Lower lobe of right lung (tissue), 2 donors: ENCODE data around the gene PCSK6. TPM values are rescaled to one million over a fixed set of nuclear protein-coding genes. Genes with fewer than 3 reads are reported as not detected.

Experiments
- ATAC-seq, 2 donors: fragments of 200-7000 bp; cut with Tn5 transposase; one replicate each; pipeline ENCODE4 v1.9.1; 2020 to 2022; ENCODE audit warnings: mild to moderate bottlenecking in 2 of 2, moderate library complexity in 2 of 2
- DNase-seq: peaks from one replicate; pipeline ENCODE4 v3.0.0-alpha.2; 2020
- H3K27ac ChIP-seq: fragments of 200-600 bp; one replicate; pipeline ENCODE4 v1.8.0; 2022
- H3K27me3 ChIP-seq: fragments of 200-600 bp; one replicate; pipeline ENCODE4 v1.8.0; 2022; ENCODE audit warnings: low read depth
- H3K36me3 ChIP-seq: fragments of 200-600 bp; one replicate; pipeline ENCODE4 v1.8.0; 2022; ENCODE audit warnings: mild to moderate bottlenecking
- H3K4me1 ChIP-seq: fragments of 200-600 bp; one replicate; pipeline ENCODE4 v1.8.0; 2022
- H3K4me3 ChIP-seq: fragments of 200-600 bp; one replicate; pipeline ENCODE4 v1.8.0; 2022; ENCODE audit warnings: mild to moderate bottlenecking
- H3K9me3 ChIP-seq: fragments of 200-600 bp; one replicate; pipeline ENCODE4 v1.8.0; 2022
- CTCF ChIP-seq: fragments of 200-600 bp; IDR thresholded peaks from one replicate; pipeline ENCODE4 v1.8.0; 2022; ENCODE audit warnings: antibody characterized with exemption, mild to moderate bottlenecking
- intact Hi-C: fragments of 100-400 bp; cut with DNase I; formaldehyde crosslinking; loops from one replicate; pipeline ENCODE4 v1.11.0; 2022
- total RNA-seq: library from RNA; stranded (reverse); fragmentation: NEBNext Ultra II Directional; extraction: Animal tissue kit (Norgen Biotek cat#: 25700); gene quantifications from one replicate; pipeline ENCODE4 v1.2.1, GENCODE V29; 2021
- donor health status: DM: no; HTN: yes; CAD: no; lungs with severe emphysema.

Gene PCSK6
- total RNA-seq, 1 donor from 2014 or later, result 12.3 TPM

GRCh38 chr15:101504866-101505609 lies 15.5 kb upstream of the PCSK6 start:
- H3K4me3 ChIP-seq, result no peak overlapping the region
- TF ChIP-seq CTCF, result no peak
- no peaks in the 10 kb centered on the region for H3K9me3 ChIP-seq
- peaks cover 6% of the 10 kb centered on the region for H3K27me3 ChIP-seq
- H3K27ac ChIP-seq, result no peak overlapping the region
- ATAC-seq, result no peak
- peaks cover 12% of the 10 kb centered on the region for H3K4me1 ChIP-seq
- H3K36me3 ChIP-seq, result no peaks in the 10 kb centered on the region
- no peak for DNase-seq
- intact Hi-C loops, result no loop called here

- peaks cover 12% of the 10 kb centered on the region for H3K4me1 ChIP-seq
- H3K9me3 ChIP-seq, result no peaks in the 10 kb centered on the region
- H3K27me3 ChIP-seq, result peaks cover 6% of the 10 kb centered on the region
- no peaks in the 10 kb centered on the region for H3K36me3 ChIP-seq
- no peak overlapping the region for H3K4me3 ChIP-seq
- no peak for TF ChIP-seq CTCF
- DNase-seq (no peak), ATAC-seq (no peak)
- intact Hi-C loops, result no loop called here
- H3K27ac ChIP-seq, result no peak overlapping the region
Observed at GRCh38 chr15:101504373-101504772, 14.9 kb upstream of the PCSK6 start.

GRCh38 chr15:101503296-101503599 lies 13.7 kb upstream of the PCSK6 start:
- H3K36me3 ChIP-seq, result no peaks in the 10 kb centered on the region
- H3K9me3 ChIP-seq, result no peaks in the 10 kb centered on the region
- peaks cover 12% of the 10 kb centered on the region for H3K4me1 ChIP-seq
- H3K27me3 ChIP-seq, result peaks cover 6% of the 10 kb centered on the region
- TF ChIP-seq CTCF, result no peak
- no peak overlapping the region for H3K27ac ChIP-seq
- DNase-seq, result no peak
- H3K4me3 ChIP-seq, result no peak overlapping the region
- intact Hi-C loops, result no loop called here
- ATAC-seq, result no peak

GRCh38 chr15:101502572-101503295 lies 13.2 kb upstream of the PCSK6 start:
- H3K27me3 ChIP-seq, result peaks cover 6% of the 10 kb centered on the region
- no peak for ATAC-seq
- H3K4me3 ChIP-seq, result no peak overlapping the region
- DNase-seq, result no peak
- H3K27ac ChIP-seq, result no peak overlapping the region
- H3K4me1 ChIP-seq, result peaks cover 12% of the 10 kb centered on the region
- H3K36me3 ChIP-seq, result no peaks in the 10 kb centered on the region
- no peaks in the 10 kb centered on the region for H3K9me3 ChIP-seq
- no peak for TF ChIP-seq CTCF
- intact Hi-C loops, result no loop called here

- Histone ChIP-seq H3K27ac (no peak overlapping the region), H3K4me1 (peaks cover 12% of the 10 kb centered on the region), H3K27me3 (peaks cover 11% of the 10 kb centered on the region), H3K36me3 (no peaks in the 10 kb centered on the region), H3K9me3 (no peaks in the 10 kb centered on the region), H3K4me3 (no peak overlapping the region)
- DNase-seq, result peak; percentile 54
- peak; percentile 63 for TF ChIP-seq CTCF
- intact Hi-C loops, result no loop called here
- ATAC-seq, result peak; percentile 59 to 78
Observed at GRCh38 chr15:101501703-101502373, 12.3 kb upstream of the PCSK6 start.
